ENCODE data around the gene PTPRN2. TPM values are rescaled to one million over a fixed set of nuclear protein-coding genes. Genes with fewer than 3 reads are reported as not detected.

The PTPRN2 gene
- total RNA-seq, 1 experiment from 2014 or later = 1.1 TPM

DNA sequence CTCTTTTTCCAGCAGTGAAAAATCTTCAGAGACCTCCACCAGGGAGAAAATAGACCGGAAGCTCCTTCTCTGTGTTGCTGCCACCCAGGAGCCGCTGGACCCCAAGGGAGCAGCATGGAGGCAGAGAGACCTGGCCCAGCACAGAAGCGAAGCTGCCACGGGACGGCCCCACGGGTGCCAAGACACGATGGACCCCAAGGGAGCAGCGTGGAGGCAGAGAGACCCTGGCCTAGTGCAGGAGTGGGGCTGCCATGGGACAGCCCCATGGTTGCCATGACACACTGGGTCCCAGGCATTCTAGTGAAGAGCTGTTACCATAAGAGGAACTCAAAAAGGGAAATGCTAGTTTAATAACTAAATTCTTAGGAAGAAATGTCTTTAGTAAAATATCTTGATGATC, 186.3 kb downstream of the PTPRN2 start:
- no peak for DNase-seq (ENCODE audit: low read depth, low spot score)
- in situ Hi-C loops (cut with HindIII; ENCODE audit: low pct_unique_long_range_greater_than_20kb, low sequenced_read_pairs) (no loop called here), intact Hi-C loops (cut with micrococcal nuclease; ENCODE audit: unreplicated experiment) (no loop called here)
- POLR2A ChIA-PET = no interaction called here
- peaks cover 4% of the 10 kb centered on the region; the same call in 1 of the 2 replicates for H3K4me1 ChIP-seq (ENCODE audit: control insufficient read depth, insufficient read depth, low read length)
- H3K4me3 ChIP-seq (ENCODE audit: low read depth in 2 of 2, low read length in 2 of 2) = no peak overlapping the region
- H3K9me3 ChIP-seq (ENCODE audit: control insufficient read depth, insufficient read depth, low read depth, low read length) = no peaks in the 10 kb centered on the region
- CTCF ChIA-PET = no interaction called here
- no peak overlapping the region for H3K27ac ChIP-seq (ENCODE audit: low read length)
- BruUV-seq (replicated peaks) = no TSS peak
- H3K27me3 ChIP-seq (ENCODE audit: control insufficient read depth, insufficient read depth, low read length) = no peaks in the 10 kb centered on the region
- ATAC-seq = no peak
- TF ChIP-seq, protein P1, sequence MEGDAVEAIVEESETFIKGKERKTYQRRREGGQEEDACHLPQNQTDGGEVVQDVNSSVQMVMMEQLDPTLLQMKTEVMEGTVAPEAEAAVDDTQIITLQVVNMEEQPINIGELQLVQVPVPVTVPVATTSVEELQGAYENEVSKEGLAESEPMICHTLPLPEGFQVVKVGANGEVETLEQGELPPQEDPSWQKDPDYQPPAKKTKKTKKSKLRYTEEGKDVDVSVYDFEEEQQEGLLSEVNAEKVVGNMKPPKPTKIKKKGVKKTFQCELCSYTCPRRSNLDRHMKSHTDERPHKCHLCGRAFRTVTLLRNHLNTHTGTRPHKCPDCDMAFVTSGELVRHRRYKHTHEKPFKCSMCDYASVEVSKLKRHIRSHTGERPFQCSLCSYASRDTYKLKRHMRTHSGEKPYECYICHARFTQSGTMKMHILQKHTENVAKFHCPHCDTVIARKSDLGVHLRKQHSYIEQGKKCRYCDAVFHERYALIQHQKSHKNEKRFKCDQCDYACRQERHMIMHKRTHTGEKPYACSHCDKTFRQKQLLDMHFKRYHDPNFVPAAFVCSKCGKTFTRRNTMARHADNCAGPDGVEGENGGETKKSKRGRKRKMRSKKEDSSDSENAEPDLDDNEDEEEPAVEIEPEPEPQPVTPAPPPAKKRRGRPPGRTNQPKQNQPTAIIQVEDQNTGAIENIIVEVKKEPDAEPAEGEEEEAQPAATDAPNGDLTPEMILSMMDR (IDR thresholded peaks at IDR 0.05) = no peak
- no peak for TF ChIP-seq POLR2AphosphoS5 (IDR thresholded peaks at IDR 0.05; ENCODE audit: low read depth, low read length)
- TF ChIP-seq, protein P2, sequence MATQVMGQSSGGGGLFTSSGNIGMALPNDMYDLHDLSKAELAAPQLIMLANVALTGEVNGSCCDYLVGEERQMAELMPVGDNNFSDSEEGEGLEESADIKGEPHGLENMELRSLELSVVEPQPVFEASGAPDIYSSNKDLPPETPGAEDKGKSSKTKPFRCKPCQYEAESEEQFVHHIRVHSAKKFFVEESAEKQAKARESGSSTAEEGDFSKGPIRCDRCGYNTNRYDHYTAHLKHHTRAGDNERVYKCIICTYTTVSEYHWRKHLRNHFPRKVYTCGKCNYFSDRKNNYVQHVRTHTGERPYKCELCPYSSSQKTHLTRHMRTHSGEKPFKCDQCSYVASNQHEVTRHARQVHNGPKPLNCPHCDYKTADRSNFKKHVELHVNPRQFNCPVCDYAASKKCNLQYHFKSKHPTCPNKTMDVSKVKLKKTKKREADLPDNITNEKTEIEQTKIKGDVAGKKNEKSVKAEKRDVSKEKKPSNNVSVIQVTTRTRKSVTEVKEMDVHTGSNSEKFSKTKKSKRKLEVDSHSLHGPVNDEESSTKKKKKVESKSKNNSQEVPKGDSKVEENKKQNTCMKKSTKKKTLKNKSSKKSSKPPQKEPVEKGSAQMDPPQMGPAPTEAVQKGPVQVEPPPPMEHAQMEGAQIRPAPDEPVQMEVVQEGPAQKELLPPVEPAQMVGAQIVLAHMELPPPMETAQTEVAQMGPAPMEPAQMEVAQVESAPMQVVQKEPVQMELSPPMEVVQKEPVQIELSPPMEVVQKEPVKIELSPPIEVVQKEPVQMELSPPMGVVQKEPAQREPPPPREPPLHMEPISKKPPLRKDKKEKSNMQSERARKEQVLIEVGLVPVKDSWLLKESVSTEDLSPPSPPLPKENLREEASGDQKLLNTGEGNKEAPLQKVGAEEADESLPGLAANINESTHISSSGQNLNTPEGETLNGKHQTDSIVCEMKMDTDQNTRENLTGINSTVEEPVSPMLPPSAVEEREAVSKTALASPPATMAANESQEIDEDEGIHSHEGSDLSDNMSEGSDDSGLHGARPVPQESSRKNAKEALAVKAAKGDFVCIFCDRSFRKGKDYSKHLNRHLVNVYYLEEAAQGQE (IDR thresholded peaks at IDR 0.05; ENCODE audit: insufficient read depth in 1 of 2, low read depth in 2 of 2, low read length in 1 of 2) = no peak
- no peak for TF ChIP-seq TCF7L2 (IDR thresholded peaks at IDR 0.05; ENCODE audit: low read depth, low read length)
- TF ChIP-seq SIN3A (IDR thresholded peaks at IDR 0.05; ENCODE audit: borderline replicate concordance, insufficient read depth, low read depth, low read length) = no peak
- no peaks in the 10 kb centered on the region for H3K36me3 ChIP-seq (ENCODE audit: control insufficient read depth, insufficient read depth, low read length)

DNA sequence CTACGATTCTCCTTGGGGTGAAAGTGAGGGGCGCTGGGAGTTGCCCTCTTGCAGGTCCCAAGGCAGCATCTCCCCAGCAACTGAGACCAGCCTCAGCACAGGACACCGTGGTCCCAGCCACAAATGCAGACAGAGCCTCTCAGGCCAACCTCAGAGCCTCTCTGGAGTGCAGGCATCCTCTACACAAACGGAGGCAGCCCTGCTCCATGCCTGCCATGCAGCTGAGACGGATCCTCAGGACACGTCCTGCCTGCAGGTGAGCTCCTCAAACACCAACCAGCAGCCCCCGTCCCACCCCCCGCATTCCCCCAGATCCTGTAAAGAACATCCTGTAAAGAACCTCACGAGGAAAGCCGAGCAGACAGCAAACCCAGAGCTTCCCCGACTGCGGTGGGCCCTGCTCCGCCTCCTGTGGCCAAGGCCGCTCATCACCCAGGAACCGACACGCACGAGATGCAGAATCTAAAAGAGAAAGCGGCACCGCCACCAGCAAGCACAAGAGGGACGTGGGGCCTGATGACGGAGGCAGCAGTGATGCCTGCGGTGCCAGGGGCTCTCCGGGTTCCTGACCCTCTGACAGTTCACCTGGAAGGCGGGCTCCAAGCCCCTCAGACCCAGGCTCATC, 186.9 kb downstream of the PTPRN2 start:
- Histone ChIP-seq H3K27ac (ENCODE audit: low read length) (no peak overlapping the region), H3K27me3 (ENCODE audit: control insufficient read depth, insufficient read depth, low read length) (no peaks in the 10 kb centered on the region), H3K4me1 (ENCODE audit: control insufficient read depth, insufficient read depth, low read length) (peaks cover 7% of the 10 kb centered on the region; the same call in 1 of the 2 replicates), H3K36me3 (ENCODE audit: control insufficient read depth, insufficient read depth, low read length) (no peaks in the 10 kb centered on the region), H3K9me3 (ENCODE audit: control insufficient read depth, insufficient read depth, low read depth, low read length) (no peaks in the 10 kb centered on the region), H3K4me3 (ENCODE audit: low read depth in 2 of 2, low read length in 2 of 2) (no peak overlapping the region)
- no TSS peak for BruUV-seq (replicated peaks)
- ATAC-seq = no peak
- intact Hi-C loops (cut with micrococcal nuclease; ENCODE audit: unreplicated experiment) (no loop called here), in situ Hi-C loops (cut with HindIII; ENCODE audit: low pct_unique_long_range_greater_than_20kb, low sequenced_read_pairs) (no loop called here)
- POLR2A ChIA-PET = no interaction called here
- CTCF ChIA-PET = no interaction called here
- TF ChIP-seq SIN3A (IDR thresholded peaks at IDR 0.05; ENCODE audit: borderline replicate concordance, insufficient read depth, low read depth, low read length) (no peak), TCF7L2 (IDR thresholded peaks at IDR 0.05; ENCODE audit: low read depth, low read length) (no peak), POLR2AphosphoS5 (IDR thresholded peaks at IDR 0.05; ENCODE audit: low read depth, low read length) (no peak)
- TF ChIP-seq, protein P2 (IDR thresholded peaks at IDR 0.05; ENCODE audit: insufficient read depth in 1 of 2, low read depth in 2 of 2, low read length in 1 of 2) = no peak
- TF ChIP-seq, protein P1 (IDR thresholded peaks at IDR 0.05) = no peak
- DNase-seq (ENCODE audit: low read depth, low spot score) = no peak
